NCI-H146 treated with DMSO at 0.1 percent for 48 hours (cell line): ENCODE results near the gene SLX9.
"Not testable (repeated sequence)": the region's sequence is repeated elsewhere in the genome, so short reads cannot be mapped to it uniquely, and the experiment has no call there.

Experiments
- DNase-seq: peaks from one replicate; lab custom pipeline; 2025; ENCODE audit not compliant: unreplicated experiment; lab: John Stamatoyannopoulos, UW

The SLX9 gene

DNA sequence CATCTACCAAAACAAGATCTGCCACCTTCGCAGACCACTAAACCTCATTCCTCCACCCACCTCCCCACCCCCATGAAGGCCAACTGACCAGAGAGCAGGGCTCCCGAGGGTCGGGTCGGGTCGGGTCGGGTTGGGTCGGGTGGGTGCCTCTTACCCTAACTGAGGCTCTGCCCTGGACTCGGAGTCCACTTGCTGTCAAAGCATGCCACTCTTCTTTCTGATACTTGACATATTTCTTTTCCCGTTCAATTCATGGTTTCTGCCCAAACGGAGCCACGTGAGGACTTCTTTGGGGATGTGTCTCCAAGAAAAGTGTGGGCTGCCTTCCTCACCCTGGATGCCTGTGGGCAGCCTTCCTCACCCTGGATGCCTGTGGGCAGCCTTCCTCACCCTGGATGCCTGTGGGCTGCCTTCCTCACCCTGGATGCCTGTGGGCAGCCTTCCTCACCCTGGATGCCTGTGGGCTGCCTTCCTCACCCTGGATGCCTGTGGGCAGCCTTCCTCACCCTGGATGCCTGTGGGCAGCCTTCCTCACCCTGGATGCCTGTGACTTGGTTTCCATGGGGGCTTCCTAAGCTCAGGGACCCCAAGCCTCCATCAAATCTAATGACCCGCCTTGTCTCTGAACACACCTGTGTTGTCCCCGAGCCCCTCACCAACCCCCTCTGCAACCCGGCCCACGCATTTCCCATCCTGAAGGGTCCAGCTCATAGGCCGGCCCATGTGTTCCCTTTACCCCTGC lies 11.2 kb upstream of the SLX9 start:
- DNase-seq, result not testable (repeated sequence)

DNA sequence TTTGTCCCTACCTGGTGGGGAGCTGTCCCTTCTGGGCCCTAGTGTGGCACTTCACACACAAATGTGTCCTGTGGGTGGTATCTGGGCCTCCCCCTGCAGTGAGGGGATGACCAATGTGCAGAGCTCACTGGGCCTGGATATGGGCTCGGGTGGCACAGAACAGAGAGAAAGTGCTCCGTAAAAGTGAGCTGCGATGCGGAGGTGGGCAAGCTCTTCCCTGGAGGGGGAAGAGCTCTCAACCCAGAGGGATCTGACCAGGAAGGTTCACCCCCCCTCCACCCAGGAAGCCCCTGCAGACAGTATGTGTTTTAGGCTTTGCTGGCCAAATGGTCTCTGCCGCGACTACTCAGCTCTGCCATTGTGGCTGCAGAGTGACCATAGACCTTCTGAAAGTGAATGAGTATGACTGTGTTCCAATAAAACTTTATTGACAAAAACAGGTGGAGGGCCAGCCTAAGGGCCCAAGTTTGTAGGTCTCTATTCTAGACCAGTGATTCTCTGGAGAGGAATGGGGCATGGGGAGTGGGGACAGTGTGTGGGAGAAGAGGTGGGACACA lies 10.5 kb upstream of the SLX9 start:
- no peak for DNase-seq

DNA sequence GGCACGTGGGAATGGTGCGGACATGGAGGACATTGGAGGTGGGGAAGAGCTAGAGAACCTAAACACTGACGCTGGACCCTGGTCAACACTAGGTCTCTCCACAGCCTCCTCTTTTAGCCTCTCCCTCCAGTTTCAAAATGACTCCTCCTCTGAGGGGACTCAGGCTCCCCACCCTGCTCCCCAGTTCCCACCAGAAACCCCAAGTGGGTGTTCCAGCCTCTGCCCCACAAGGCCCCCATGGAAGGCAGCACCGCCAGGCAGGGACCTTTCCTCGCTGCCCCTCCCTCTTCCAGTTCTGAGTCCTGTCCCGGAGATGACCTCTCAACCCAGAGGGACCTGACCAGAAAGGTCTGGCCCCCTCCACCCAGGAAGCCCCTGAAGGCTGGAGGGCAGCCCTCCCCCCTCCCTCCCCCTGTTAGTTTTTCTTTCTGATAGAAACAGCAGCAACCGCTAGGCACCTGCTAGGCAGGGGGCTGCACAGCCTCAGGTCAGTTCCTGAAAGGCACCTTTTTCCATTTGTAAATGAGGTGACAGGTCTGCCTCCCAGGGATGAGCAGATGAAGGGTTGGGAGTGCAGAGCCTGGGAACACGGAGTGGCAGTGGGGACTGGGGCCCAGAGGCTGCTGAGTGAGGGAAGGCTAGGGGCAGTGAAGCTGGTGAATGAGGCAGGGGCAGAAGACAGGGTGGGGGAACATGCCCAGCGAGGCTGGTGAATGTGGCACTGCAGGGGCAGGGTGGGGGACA lies 9.9 kb upstream of the SLX9 start:
- no peak for DNase-seq

DNA sequence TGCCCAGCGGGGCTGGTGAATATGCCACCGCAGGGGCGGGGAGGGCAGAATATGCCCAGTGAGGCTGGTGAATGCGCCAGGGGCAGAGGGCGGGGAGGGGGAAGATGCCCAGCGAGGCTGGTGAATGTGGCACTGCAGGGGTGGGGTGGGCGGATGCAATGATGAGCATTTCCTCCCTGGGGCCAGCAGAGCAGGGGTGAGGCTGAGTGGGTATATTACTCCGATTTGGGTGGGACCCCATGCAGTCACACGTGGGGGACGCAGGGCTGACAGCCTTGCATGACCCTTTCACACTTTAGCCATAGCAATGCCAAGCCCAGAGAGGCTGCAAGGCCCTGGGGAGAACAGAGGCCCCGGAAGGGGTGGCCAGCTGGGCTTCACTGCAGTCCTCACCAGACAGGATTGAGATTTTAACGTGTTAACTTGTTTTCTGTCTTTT lies 9.3 kb upstream of the SLX9 start:
- DNase-seq, result no peak

DNA sequence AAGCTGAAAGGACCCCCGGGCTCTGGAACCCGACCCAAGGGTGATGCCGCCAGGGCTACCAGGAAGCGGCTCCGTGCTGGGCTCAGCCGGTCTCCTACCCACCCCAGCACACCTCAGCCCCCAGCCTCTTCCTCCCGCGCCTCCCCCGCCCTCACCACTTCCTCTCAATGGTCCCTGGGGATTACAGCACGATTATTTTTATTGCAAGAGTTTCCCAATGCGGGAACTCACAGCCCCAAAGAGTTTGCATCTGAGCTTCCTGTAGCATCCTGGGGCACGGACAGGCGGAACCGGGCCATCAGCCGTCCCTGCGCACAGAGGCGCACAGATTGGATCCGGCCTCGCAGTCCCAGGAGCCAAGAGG lies 8.7 kb upstream of the SLX9 start:
- DNase-seq, result no peak

DNA sequence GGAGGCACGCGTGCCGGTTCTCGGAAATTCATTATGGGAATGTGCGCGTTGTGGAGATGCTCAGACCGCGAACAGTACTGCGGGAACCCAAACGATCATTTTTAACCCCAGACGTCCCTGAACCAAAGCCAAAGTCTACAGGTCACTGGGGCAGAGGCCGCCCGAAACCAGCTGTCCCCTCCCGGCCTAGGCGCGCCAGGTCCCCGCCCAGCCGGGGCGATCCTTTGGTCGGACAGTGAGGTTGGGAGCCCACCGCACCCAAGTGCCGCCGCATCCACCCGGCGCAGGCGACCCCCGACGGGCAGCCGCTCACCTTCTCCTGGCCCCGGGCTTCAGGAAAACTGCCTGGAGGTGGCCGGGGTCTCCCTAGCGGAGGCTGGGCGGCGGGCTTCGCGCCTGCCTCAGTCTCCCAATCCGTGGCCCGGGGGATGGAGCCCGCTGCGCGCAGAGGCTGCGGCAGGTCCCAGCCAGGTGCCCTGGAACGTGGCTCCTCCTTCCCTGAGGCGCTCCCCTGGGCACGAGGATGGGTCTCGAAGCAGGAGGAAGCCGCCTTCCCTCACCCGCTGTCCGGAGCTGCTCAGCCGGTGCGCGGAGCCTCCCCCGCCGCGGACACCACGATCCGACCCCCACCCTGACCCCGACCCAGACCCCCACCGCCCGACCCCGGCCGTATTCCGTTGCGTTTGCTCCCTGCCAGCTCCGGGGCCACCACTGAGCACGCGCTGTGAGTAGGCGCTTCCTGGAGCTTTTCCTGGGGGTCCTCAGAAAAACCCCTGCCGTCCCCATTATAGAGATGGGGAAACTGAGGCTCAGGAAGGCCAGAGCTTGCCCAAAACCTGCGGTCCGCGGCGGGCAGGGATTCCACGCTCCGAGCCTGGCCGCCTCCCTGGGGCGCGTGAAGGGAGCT lies 8.1 kb upstream of the SLX9 start:
- DNase-seq, result no peak

DNA sequence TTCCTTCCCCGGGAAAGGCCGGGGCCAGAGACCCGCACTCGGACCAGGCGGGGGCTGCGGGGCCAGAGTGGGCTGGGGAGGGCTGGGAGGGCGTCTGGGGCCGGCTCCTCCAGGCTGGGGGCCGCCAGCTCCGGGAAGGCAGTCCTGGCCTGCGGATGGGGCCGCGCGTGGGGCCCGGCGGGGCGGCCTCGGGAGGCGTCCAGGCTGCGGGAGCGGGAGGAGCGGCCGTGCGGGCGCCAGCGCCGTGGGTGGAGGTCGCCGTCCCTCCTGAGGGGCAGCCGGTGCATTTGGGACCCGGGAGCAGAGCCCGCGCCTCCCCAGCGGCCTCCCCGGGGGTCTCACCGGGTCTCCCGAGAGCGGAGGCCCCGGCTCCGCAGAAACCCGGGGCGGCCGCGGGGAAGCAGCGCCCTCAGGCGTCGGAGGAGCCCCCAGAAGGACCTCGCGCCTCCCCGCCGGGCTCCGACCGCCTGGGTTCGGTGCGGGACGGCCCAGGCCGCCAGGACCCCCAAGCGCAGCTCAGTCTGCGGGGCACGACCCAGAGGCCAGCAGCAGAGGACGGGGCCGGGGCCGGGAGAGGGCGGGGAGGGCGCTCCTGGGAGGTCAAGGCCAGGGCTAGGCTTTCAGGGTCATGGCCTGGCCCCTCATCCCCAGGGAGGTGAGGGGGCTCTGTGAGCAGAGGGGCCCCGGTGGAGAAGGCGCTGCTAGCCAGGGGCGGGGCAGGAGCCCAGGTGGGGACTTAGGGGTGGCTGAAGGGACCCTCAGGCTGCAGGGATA lies 7.2 kb upstream of the SLX9 start:
- DNase-seq, result no peak

DNA sequence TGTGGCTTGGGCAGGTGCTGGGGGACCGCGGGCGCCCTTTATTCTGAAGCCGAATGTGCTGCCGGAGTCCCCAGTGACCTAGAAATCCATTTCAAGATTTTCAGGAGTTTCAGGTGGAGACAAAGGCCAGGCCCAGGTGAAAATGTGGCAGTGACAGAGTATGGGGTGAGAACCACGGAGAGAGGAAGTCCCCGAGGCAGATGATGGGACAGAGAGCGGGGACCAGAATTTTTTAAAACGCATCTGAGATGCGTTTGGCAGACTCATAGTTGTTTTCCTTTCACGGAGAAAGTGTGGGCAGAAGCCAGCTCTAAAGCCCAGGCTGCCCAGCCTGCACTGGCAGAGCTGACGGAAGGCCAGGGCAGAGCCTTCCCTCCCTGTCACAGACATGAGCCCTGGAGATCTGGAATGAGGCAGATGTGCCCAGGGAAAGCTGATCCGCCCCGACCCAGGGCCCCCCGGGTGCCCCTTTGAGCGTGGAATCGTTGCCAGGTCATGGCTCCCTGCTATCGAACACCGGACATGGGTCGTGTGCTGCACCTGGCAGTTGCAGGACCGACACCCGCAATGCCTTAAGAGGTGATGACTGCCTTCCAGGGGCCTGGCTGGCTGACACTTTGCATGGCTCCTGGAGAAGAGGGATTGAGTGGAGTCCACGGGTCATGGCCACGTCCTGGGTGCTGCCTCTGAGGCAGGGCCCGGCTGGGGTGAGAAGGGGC lies 6.5 kb upstream of the SLX9 start:
- no peak for DNase-seq

DNA sequence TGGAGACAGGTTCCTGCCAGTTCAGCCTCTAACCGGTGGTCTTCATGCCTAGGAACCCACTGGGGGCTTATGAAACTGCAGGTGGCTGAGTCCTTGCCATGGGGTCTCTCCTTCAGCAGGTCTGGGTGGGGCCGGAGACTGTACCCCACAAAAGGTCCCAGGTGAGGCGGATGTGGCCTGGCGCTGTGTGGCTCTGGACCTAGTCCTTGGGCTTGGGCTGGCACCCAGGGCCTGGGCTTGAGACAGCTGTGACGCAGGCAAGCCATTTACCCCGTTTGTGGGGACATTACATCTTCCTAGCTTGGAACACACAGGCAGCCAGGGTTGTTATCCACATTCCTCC lies 5.9 kb upstream of the SLX9 start:
- DNase-seq, result no peak

DNA sequence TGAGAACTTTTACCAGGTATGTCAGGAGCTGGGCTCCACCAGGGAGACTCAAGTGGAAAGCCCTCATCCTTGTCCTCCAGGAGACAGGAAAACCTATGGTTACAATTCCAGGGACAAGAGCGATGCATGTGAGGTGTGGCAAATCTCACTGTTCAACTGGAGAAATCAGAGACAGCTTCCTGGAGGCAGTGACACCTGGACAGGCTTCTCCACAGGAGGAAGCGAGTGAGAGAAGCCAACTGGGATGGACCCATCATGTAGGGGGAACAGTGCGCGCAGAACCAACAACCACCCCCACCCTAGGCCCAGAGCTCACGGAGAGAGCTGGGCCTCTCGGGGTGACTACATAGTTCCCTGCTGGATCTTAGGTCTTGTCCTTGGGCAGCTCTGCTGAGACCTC lies 5.6 kb upstream of the SLX9 start:
- DNase-seq, result no peak

DNA sequence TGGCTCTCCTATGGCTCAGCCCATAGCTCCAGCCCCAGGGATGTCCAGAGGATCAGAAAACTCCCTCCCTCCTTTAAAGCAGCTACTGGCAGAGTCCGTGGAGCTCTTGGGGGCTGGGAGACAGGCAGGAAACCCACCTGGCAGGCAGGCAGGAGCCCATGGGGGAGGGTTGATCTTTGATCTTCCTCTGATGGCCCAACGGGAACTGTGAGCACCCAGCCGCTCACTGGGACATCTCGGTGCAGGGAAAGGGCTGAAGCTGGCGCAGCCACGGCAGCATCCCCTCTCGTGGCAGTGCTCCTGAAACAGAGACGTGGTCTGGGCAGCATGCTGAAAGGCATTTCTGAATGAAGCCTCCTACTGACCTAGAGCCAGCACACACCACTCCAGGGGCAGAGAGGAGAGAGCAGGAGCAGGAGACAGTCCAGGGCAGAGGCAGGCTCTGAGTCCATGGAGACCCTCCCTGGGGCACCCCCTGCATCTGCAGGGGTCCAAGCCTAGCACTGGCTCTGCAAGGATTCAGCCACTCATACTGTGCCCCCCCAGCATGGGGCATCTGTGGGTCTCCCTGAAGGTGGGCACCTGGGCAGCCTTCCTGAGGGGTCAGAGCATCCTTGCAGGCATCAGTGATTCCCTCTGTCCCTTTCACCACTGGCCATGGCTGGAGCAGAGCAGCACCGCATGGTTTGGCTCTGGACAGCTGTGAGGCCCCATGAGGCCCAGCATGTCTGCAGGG lies 4.9 kb upstream of the SLX9 start:
- no peak for DNase-seq

DNA sequence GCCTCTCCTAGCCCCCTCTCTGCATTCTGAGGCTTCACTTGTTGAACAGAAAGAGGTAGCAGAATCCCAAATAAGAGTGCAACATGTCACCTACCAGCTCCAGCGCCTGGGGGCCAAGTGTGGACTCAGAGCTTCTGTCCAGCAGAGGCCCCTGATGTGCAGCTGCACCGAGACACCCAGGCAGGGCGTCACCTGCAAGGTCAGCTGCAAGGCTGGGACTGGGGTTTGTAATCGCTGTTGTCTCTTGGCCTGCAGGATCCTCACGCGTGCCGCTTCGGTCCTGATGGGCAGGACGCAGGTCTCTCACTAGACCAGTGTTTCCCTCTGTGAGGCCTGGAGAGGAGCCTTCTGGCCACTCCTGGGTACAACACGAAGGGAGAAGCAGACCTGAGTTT lies 4.3 kb upstream of the SLX9 start:
- no peak for DNase-seq

DNA sequence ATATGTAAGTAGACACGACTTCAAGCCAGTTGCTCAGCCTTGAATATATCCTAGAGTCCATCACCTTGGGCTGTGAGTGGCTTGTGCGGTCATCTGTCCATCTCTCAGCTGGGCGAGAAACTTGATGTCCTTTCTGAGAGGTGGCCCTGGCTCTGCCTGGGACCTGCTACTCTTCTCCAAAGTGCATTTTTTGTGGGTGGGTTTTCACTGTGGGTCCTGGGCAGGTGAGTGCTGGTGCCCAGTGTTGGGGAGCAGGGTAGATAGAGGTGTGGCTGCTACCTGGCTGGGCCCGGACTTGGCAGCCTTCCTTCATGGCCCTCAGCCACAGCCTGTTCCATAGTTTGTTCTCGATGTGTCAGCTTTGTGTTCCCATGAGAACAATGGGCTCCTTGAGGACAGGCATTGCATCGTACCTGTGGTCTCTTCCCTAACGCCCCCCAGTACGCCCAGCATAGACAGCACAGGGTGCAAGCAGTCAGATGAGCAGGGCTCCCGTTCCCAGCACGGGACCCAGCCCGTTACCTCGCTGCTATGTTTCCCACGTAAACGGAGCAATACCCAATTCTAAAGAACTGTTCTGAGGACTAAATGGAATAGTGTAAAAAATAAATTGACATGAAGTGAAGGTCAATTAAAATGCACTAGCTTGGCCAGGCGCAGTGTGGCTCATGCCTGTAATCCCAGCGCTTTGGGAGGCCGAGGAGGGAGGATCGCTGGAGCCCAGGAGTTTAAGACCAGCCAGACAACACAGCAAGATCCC lies 877 bp upstream of the SLX9 start:
- DNase-seq, result no peak

DNA sequence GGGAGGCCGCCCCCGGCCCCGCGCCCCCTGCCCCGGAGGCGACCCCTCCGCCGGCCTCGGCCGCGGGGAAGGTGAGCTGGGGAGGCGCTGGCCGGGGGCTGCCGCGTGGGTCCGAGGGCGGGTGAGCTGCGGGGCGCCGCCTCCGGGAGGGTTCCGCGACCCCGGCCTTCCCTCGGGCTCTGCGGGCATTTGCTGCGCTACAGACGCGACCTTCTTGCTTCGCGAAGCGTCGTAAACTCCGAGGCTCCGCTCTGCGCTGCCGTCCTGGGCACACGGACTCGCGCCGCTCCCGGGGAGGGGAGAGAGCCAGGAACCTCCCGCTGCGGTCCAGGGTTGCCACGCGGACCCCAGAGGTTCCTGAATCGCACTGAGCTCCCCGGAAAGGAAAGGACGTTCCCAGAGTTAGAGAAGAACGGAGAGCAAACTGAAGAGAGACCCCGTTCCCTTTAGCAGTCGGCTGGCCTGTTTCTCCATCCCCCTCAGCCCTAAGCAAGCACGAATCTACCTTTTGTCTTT lies 345 bp downstream of the SLX9 start:
- no peak for DNase-seq

DNA sequence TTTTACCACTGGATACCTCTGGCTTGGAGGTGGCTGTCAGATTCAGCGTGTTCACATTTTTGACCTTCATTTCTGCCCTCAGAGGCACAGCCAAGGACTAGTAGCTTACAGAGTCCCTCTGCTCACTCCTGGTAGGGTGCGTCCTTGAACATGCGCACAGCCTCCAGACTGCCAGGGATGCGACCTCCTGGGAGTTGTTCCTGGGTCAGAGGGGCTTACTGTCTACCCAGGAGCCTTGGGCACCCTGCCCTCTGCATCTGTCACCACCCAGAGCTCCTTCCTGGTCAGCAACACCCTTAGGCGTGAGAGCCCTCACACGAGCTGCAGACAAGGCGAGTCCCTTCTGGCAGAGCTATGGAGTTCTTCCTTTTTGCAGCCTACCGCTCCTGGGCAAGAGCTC lies 1.7 kb downstream of the SLX9 start:
- no peak for DNase-seq

DNA sequence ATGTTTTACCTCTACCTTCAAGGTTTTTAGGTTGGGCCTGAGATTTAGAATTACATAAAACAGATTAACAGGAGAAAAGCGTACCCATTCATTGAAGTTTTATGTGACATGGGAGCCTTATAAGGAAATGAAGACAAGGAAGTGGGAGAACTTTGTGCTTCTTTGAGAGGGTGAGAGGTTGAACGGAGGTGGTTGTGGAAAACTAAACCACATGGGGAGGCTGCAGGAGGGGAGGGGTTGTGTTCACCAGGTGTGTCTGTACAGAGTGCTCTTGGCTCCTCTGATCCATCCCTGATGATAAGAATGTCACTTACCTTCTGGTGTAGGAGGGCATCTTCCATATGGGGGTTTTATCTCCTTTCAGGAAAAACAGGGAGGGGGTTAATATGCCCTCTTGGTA lies 2.7 kb downstream of the SLX9 start:
- DNase-seq, result no peak

DNA sequence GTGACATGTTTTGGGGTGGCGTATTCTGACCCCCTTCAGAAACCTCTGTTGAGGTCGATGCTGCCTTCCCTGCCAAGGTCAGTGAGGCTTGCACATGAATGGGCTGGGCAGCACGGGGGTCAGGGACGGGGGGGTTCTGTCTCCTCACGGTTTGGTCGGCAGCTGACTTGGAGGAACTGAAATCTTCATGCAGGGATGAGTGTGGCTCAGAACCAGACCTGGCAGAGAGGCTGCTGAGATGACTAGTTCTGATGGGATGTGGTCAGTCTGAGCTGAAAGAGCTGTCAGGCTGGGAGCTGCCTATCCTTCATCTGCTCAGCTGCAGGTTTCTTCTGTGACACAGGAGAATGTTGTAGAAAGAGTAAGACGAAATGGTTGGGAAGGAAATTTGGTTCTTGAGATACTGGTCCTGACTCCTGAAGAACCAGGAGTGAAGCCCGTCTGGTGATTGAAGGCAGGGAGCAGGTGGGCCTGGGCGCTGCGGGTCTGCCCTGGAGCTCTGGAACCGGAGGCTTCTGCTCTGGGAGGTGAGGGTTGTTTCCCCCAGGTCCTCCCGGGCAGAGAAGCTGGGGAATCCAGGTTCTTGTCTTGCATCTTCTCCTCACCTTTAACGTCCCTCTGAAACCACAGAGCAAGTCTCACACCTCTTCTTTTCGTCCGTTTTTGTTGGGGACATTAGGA lies 3.3 kb downstream of the SLX9 start:
- DNase-seq, result no peak
